Measurements from ENCODE around the gene CD84. TPM values are rescaled to one million over a fixed set of nuclear protein-coding genes. Genes with fewer than 3 reads are reported as not detected.

The CD84 gene
- total RNA-seq, 4 donors from 2014 or later: 0.10 to 1.1 (median 0.87) TPM

GRCh38 chr1:160550572-160551034 is 28.7 kb downstream of the CD84 start:
- H3K4me1 ChIP-seq: no peaks in the 10 kb centered on the region
- H3K27ac ChIP-seq: no peak overlapping the region
- TF ChIP-seq, protein P1, sequence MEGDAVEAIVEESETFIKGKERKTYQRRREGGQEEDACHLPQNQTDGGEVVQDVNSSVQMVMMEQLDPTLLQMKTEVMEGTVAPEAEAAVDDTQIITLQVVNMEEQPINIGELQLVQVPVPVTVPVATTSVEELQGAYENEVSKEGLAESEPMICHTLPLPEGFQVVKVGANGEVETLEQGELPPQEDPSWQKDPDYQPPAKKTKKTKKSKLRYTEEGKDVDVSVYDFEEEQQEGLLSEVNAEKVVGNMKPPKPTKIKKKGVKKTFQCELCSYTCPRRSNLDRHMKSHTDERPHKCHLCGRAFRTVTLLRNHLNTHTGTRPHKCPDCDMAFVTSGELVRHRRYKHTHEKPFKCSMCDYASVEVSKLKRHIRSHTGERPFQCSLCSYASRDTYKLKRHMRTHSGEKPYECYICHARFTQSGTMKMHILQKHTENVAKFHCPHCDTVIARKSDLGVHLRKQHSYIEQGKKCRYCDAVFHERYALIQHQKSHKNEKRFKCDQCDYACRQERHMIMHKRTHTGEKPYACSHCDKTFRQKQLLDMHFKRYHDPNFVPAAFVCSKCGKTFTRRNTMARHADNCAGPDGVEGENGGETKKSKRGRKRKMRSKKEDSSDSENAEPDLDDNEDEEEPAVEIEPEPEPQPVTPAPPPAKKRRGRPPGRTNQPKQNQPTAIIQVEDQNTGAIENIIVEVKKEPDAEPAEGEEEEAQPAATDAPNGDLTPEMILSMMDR (IDR thresholded peaks at IDR 0.05 in 4 of 5, conservative IDR thresholded peaks at IDR 0.05 in 1 of 5): no peak
- TF ChIP-seq POLR2A (IDR thresholded peaks at IDR 0.05): no peak
- intact Hi-C loops (cut with DNase I; ENCODE audit: low total_unique reads) (no loop called here), in situ Hi-C loops (cut with MboI; ENCODE audit: low sequenced_read_pairs in 4 of 4) (no loop called here)
- DNase-seq: no peak
- no peak overlapping the region for H3K4me3 ChIP-seq
- no peaks in the 10 kb centered on the region for H3K36me3 ChIP-seq
- ATAC-seq: no peak
- no peaks in the 10 kb centered on the region for H3K27me3 ChIP-seq
- no peaks in the 10 kb centered on the region for H3K9me3 ChIP-seq

- no peaks in the 10 kb centered on the region for H3K36me3 ChIP-seq
- H3K4me3 ChIP-seq: no peak overlapping the region
- TF ChIP-seq, protein P1 (IDR thresholded peaks at IDR 0.05 in 4 of 5, conservative IDR thresholded peaks at IDR 0.05 in 1 of 5): no peak
- TF ChIP-seq POLR2A (IDR thresholded peaks at IDR 0.05): no peak
- intact Hi-C loops (cut with DNase I; ENCODE audit: low total_unique reads): no loop called here
- H3K9me3 ChIP-seq: no peaks in the 10 kb centered on the region
- H3K27ac ChIP-seq: no peak overlapping the region
- H3K4me1 ChIP-seq: no peaks in the 10 kb centered on the region
- in situ Hi-C loops (cut with MboI; ENCODE audit: low sequenced_read_pairs in 4 of 4): no loop called here
- ATAC-seq: no peak
- no peaks in the 10 kb centered on the region for H3K27me3 ChIP-seq
- DNase-seq: no peak
Observed at GRCh38 chr1:160549665-160550006, 29.7 kb downstream of the CD84 start.

DNA sequence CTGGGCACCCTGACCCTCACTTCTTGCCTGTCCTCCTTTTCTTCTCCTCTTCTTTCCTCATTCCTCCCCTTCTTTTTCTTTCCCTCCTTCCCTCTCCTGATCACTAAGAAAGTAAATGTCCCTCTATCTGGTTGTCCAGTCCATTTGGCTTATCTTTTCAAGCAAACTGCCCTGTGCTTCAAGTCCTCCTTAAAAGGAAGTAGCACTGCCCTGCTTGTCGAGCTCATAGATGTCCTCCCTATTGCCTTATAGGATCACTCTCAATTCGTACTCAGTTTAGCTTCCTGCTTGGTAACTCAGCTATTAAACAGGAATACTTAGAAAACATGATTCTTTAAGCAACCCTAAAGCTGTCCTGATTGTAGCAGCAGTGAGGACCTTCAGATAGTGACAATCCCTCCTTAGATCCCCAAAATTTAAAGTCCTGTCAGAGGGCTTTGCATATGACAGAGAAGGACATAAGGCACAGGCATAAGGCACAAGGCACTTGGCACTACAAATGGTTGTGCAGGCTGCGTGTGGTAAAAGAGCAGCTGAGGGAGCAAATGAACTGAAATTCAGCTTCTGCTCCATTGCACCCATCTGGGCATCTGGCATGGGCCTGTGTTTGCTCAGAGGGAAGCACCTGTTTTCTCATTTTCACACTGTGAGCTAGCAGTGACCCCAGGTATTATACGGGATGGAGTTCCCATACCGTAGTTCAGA is 30.2 kb downstream of the CD84 start:
- no peak for ATAC-seq
- intact Hi-C loops (cut with DNase I; ENCODE audit: low total_unique reads): no loop called here
- H3K27me3 ChIP-seq: no peaks in the 10 kb centered on the region

GRCh38 chr1:160548183-160548582 is 31.1 kb downstream of the CD84 start:
- Histone ChIP-seq H3K4me1 (no peaks in the 10 kb centered on the region), H3K27me3 (no peaks in the 10 kb centered on the region), H3K4me3 (no peak overlapping the region), H3K9me3 (no peaks in the 10 kb centered on the region), H3K27ac (no peak overlapping the region), H3K36me3 (no peaks in the 10 kb centered on the region)
- no peak for ATAC-seq
- intact Hi-C loops (cut with DNase I; ENCODE audit: low total_unique reads) (no loop called here), in situ Hi-C loops (cut with MboI; ENCODE audit: low sequenced_read_pairs in 4 of 4) (no loop called here)
- no peak for DNase-seq
- TF ChIP-seq POLR2A (IDR thresholded peaks at IDR 0.05): no peak
- TF ChIP-seq, protein P1 (IDR thresholded peaks at IDR 0.05 in 4 of 5, conservative IDR thresholded peaks at IDR 0.05 in 1 of 5): no peak

More for the DNA sequence above, 30.2 kb downstream of the CD84 start:
- no peaks in the 10 kb centered on the region for H3K9me3 ChIP-seq
- TF ChIP-seq, protein P1 (IDR thresholded peaks at IDR 0.05 in 4 of 5, conservative IDR thresholded peaks at IDR 0.05 in 1 of 5): no peak
- TF ChIP-seq POLR2A (IDR thresholded peaks at IDR 0.05): no peak
- in situ Hi-C loops (cut with MboI; ENCODE audit: low sequenced_read_pairs in 4 of 4): no loop called here
- H3K36me3 ChIP-seq: no peaks in the 10 kb centered on the region
- no peaks in the 10 kb centered on the region for H3K4me1 ChIP-seq
- H3K27ac ChIP-seq: no peak overlapping the region
- DNase-seq: no peak
- no peak overlapping the region for H3K4me3 ChIP-seq

GRCh38 chr1:160547422-160547821 is 31.9 kb downstream of the CD84 start:
- Histone ChIP-seq H3K9me3 (no peaks in the 10 kb centered on the region), H3K27ac (no peak overlapping the region), H3K36me3 (no peaks in the 10 kb centered on the region), H3K4me1 (no peaks in the 10 kb centered on the region), H3K27me3 (no peaks in the 10 kb centered on the region), H3K4me3 (no peak overlapping the region)
- TF ChIP-seq POLR2A (IDR thresholded peaks at IDR 0.05): no peak
- TF ChIP-seq, protein P1 (IDR thresholded peaks at IDR 0.05 in 4 of 5, conservative IDR thresholded peaks at IDR 0.05 in 1 of 5): no peak
- in situ Hi-C loops (cut with MboI; ENCODE audit: low sequenced_read_pairs in 4 of 4) (no loop called here), intact Hi-C loops (cut with DNase I; ENCODE audit: low total_unique reads) (no loop called here)
- DNase-seq: no peak
- ATAC-seq: no peak
